GM21367 (cell line): ENCODE measurements around the gene GSTT2B.
"Not testable (repeated sequence)": the region's sequence is repeated elsewhere in the genome, so short reads cannot be mapped to it uniquely, and the experiment has no call there.

Experiments used
- ATAC-seq: cut with Tn5 transposase; IDR thresholded peaks from one replicate; pipeline ENCODE4 v1.9.1; 2021; ENCODE audit not compliant: unreplicated experiment

GSTT2B gene

GRCh38 chr22:23961084-23961771 is at the start of gene GSTT2B:
TSS of gene GSTT2B (minus strand) at chr22:23961195. CDS start at chr22:23961131, 64 bp downstream.
- ATAC-seq, result not testable (repeated sequence)

GRCh38 chr22:24010018-24010391 is 49.0 kb upstream of the GSTT2B start:
- ATAC-seq, result no peak

GRCh38 chr22:24009227-24010017 is 48.4 kb upstream of the GSTT2B start:
- ATAC-seq, result no peak

GRCh38 chr22:24008381-24009226 is 47.6 kb upstream of the GSTT2B start:
- ATAC-seq, result no peak

GRCh38 chr22:24008022-24008283 is 47.0 kb upstream of the GSTT2B start:
- no peak for ATAC-seq

- ATAC-seq, result no peak
Observed at GRCh38 chr22:24007253-24008021, 46.4 kb upstream of the GSTT2B start.

- no peak for ATAC-seq
Observed at GRCh38 chr22:24006914-24007214, 45.9 kb upstream of the GSTT2B start.

GRCh38 chr22:24006207-24006913 is 45.4 kb upstream of the GSTT2B start:
- ATAC-seq, result no peak

- ATAC-seq, result no peak
Observed at GRCh38 chr22:24005201-24005600, 44.2 kb upstream of the GSTT2B start, which contains the start of gene GSTT4. TSS of gene GSTT4 (minus strand) at chr22:24005453. CDS start at chr22:24005356, 97 bp downstream.

- no peak for ATAC-seq
Observed at GRCh38 chr22:24003887-24004286, 42.9 kb upstream of the GSTT2B start.

- no peak for ATAC-seq
Observed at GRCh38 chr22:24002851-24003250, 41.9 kb upstream of the GSTT2B start.

- ATAC-seq, result no peak
Observed at GRCh38 chr22:24002272-24002671, 41.3 kb upstream of the GSTT2B start.

GRCh38 chr22:24001314-24001713 is 40.3 kb upstream of the GSTT2B start:
- ATAC-seq, result no peak

- not testable (repeated sequence) for ATAC-seq
Observed at GRCh38 chr22:23999779-24000178, 38.8 kb upstream of the GSTT2B start.

GRCh38 chr22:23997092-23997491 is 36.1 kb upstream of the GSTT2B start:
- no peak for ATAC-seq

GRCh38 chr22:23993581-23994177 is 32.7 kb upstream of the GSTT2B start:
- ATAC-seq, result not testable (repeated sequence)

GRCh38 chr22:23993080-23993479 is 32.1 kb upstream of the GSTT2B start:
- not testable (repeated sequence) for ATAC-seq

GRCh38 chr22:23989583-23990244 is 28.7 kb upstream of the GSTT2B start:
- not testable (repeated sequence) for ATAC-seq

GRCh38 chr22:23986538-23987178 is 25.7 kb upstream of the GSTT2B start:
- ATAC-seq, result not testable (repeated sequence)
